ENCODE data around the gene FAM9C.

FAM9C gene

DNA sequence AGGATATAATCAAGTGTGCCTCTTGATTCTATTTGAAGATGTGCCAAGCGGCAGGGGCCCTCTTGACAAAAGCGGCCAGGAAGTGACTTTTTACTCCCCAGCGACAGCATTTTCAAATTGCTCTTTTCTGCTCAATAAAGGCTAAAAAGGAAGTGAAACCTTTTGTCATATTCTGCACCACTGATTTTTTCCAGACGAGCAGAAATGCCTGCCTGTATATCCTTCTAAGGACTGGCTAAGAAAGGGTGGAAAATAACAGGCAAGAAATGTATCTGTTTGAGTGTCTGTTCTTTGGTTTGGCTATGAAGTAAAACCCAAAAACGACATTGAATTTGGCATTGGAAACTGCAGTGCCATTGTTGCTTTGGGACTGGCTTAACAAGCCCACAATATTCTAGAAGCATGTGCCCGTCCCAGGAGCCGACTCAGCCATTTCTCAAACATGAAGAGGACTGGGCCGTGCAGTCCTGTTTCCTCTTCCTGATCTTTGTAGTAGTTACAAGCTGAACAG is 44.1 kb downstream of the FAM9C start:
- Mint-ChIP-seq H3K27me3 (no peaks in the 10 kb centered on the region), H3K4me3 (no peak overlapping the region), H3K9me3 (no peaks in the 10 kb centered on the region), H3K27ac (peak overlapping the region; percentile 85), H3K36me3 (ENCODE audit: low read depth) (no peaks in the 10 kb centered on the region), H3K4me1 (ENCODE audit: low read depth) (peaks cover 30% of the 10 kb centered on the region)
- intact Hi-C loops (cut with micrococcal nuclease) = loop anchor here (2.0 to 10.0 kb wide), 2 partner anchors 14 to 84 kb away; no protein-coding TSS in a partner anchor

DNA sequence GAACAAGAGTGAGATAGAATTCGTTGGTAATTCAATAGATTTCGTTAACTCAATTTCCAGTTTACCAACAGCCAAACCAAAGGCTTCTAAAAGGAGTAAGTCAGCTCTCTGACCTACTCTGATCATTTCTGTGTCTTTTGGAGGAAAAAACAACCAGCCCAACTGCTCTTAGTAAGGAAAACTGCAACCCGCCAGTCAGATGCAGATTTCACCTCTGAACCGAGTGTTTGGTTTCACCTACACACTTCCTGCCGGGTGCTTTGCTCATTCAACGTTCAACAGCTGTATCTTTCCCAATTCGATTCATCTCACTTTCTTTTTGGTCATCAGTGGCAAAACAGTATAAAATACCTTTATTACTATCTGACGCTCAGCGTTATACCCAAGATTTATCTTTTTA is 45.0 kb downstream of the FAM9C start:
- no peaks in the 10 kb centered on the region for H3K9me3 Mint-ChIP-seq
- H3K27ac Mint-ChIP-seq = peak overlapping the region; percentile 85
- peaks cover 30% of the 10 kb centered on the region for H3K4me1 Mint-ChIP-seq (ENCODE audit: low read depth)
- no peak overlapping the region for H3K4me3 Mint-ChIP-seq
- H3K27me3 Mint-ChIP-seq = no peaks in the 10 kb centered on the region
- intact Hi-C loops (cut with micrococcal nuclease) = loop anchor here (2.0 kb wide), 1 partner anchor 21 kb away; no protein-coding TSS in a partner anchor
- H3K36me3 Mint-ChIP-seq (ENCODE audit: low read depth) = no peaks in the 10 kb centered on the region

DNA sequence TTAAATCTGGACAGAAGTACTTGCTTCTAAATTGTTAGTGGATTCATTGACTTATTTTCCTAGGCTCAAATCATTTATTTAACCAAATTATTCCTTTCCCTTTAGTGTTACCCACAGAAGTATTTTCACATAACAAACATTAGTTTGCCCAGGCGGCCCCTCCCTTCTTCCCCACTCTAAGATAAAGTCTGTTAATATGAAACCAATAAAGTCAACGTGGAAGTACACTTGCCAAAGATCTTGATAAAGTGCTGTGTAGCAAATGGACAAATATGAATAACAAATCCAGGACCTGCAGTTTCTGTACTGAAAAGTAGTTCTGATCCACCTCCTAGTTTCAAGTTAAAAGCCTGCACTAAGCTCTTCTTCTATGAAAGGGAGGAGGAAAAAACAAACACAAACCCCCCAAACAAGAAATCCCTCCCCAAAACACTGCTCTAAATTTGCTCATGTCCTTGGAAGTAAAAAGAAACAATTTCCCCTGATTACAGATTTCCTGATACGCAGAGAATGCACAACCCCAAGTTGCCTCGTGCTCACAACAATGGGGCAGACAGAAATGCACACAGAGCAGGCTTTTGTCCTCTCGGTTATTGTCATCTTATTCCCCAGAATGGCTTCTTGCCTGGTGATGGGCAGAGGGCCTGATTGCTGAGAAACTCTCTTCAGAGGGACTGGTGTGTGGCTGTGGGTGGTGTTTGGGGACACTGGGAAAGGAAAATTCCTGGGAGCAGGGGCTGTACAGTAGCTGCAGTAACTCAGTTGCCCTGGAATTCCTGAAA is 46.3 kb downstream of the FAM9C start:
- intact Hi-C loops (cut with micrococcal nuclease) = loop anchor here (2.0 kb wide), 1 partner anchor 19 kb away; no protein-coding TSS in a partner anchor
- Mint-ChIP-seq H3K9me3 (no peaks in the 10 kb centered on the region), H3K4me1 (ENCODE audit: low read depth) (peaks cover 30% of the 10 kb centered on the region), H3K36me3 (ENCODE audit: low read depth) (no peaks in the 10 kb centered on the region), H3K4me3 (no peak overlapping the region), H3K27ac (peak overlapping the region; percentile 68), H3K27me3 (no peaks in the 10 kb centered on the region)

DNA sequence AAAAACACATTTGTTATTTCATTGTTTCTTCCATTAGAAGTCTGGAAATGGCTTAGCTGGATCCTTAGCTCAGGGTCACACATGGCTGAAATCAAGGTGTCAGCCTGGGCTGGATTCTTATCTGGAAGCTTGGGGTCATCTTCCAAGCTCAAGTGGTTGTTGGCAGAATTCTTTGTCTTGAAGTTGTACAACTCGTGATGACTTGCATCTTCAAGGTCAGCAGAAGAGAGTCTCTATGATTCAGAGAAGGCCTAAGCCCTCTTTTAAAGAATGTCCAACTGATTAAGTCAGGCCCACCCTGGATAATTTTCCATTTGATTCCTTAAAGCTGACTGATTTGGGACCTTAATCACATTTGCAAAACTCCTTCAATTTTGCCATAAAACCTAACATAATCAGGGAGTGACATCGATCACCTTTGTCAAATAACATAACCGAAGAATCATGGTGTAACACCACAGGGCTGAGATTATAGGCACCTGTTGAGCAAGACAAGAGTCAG is 47.4 kb downstream of the FAM9C start:
- H3K9me3 Mint-ChIP-seq = no peaks in the 10 kb centered on the region
- no peaks in the 10 kb centered on the region for H3K36me3 Mint-ChIP-seq (ENCODE audit: low read depth)
- H3K27me3 Mint-ChIP-seq = no peaks in the 10 kb centered on the region
- no peak overlapping the region for H3K4me3 Mint-ChIP-seq
- intact Hi-C loops (cut with micrococcal nuclease) = no loop called here
- no peak overlapping the region for H3K27ac Mint-ChIP-seq
- H3K4me1 Mint-ChIP-seq (ENCODE audit: low read depth) = peaks cover 31% of the 10 kb centered on the region

DNA sequence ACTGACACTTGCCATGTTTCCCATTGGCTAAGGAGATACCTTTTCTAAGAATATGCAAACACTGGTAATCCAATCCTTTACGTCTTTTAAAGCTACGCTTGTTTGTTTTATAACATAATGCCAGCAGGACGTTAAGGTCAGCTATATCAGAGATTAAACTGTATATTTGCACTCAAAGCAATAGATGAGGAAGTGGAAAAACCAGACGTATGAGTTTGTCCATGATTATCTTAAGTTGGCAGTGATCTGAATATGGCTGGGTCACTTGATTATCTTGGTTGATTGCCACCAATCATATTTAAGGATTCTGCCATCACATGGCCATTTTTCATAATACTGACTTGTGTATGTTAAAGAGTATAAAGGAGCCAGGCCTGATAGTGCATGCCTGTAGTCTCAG is 50.1 kb downstream of the FAM9C start:
- H3K27me3 Mint-ChIP-seq = no peaks in the 10 kb centered on the region
- peaks cover 24% of the 10 kb centered on the region for H3K4me1 Mint-ChIP-seq (ENCODE audit: low read depth)
- no peaks in the 10 kb centered on the region for H3K9me3 Mint-ChIP-seq
- H3K27ac Mint-ChIP-seq = no peak overlapping the region
- no peak overlapping the region for H3K4me3 Mint-ChIP-seq
- H3K36me3 Mint-ChIP-seq (ENCODE audit: low read depth) = no peaks in the 10 kb centered on the region
- intact Hi-C loops (cut with micrococcal nuclease) = no loop called here

DNA sequence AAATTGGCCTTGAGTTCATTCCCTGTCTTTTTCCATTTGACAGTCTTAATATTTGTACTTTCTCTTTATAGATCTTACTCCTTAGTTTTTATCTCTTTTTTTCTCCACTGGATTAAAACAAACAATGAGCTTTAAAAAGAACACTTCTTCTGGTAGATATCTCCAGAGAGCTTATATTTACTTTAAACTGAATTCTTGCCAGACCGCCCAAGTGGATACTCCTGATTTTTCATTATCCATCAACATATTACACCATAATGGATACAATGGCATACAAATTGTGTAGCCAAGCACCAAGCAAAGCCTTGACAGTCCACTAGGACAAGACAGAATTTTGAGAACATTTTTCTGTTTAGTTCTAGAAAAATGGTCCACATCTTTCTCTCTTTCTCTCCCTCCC is 50.6 kb downstream of the FAM9C start:
- H3K4me3 Mint-ChIP-seq = no peak overlapping the region
- H3K4me1 Mint-ChIP-seq (ENCODE audit: low read depth) = peaks cover 24% of the 10 kb centered on the region
- no peak overlapping the region for H3K27ac Mint-ChIP-seq
- H3K27me3 Mint-ChIP-seq = no peaks in the 10 kb centered on the region
- intact Hi-C loops (cut with micrococcal nuclease) = no loop called here
- H3K9me3 Mint-ChIP-seq = no peaks in the 10 kb centered on the region
- no peaks in the 10 kb centered on the region for H3K36me3 Mint-ChIP-seq (ENCODE audit: low read depth)

DNA sequence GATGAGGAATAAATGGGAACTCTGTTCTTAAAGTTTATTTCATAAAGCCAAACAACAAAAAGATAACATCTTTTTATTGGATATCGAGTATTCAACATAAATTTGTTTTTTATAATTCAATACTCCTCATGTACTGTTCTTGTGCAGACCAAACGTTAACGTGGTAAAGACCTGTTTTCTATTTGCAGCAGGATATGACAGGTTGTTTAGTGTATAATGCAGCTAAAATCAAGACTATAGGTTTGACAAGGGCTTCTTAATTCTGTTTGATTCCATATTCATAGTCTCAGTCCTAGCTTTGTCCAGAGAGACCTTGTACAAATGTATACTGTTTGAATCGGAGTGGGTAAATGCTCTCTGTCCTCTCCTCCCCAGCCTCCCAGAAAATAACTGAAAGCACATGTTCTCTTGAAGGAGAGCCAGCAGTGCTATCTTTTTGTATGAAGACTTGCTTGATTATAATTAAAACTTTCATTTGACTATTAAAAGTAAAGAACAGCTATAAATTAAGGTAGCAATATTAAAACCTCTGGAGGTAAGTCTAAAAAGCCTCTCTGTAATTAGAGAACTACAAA is 51.8 kb downstream of the FAM9C start:
- no peak overlapping the region for H3K4me3 Mint-ChIP-seq
- H3K27ac Mint-ChIP-seq = no peak overlapping the region
- intact Hi-C loops (cut with micrococcal nuclease) = no loop called here
- no peaks in the 10 kb centered on the region for H3K27me3 Mint-ChIP-seq
- H3K4me1 Mint-ChIP-seq (ENCODE audit: low read depth) = peaks cover 13% of the 10 kb centered on the region
- no peaks in the 10 kb centered on the region for H3K36me3 Mint-ChIP-seq (ENCODE audit: low read depth)
- no peaks in the 10 kb centered on the region for H3K9me3 Mint-ChIP-seq

DNA sequence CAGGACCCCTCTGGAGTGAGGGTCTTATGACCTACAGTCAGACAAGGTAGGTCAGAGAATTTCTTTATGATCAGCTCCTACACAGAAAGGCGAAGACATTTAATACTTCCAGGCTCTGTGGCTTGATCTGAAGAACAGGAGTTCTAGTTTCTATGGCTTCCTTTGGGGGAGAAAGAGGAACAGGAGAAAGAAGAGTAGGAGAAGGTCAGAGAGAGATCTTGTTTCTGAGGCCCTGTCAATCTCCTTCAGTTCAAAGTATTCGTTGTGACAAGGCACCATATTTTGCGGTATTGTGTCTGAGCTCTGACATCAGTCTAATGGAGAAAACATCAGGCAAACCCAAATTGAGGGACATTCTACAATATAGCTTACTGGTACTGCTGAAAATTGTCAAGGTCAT is 52.8 kb downstream of the FAM9C start:
- no peaks in the 10 kb centered on the region for H3K36me3 Mint-ChIP-seq (ENCODE audit: low read depth)
- no peaks in the 10 kb centered on the region for H3K27me3 Mint-ChIP-seq
- intact Hi-C loops (cut with micrococcal nuclease) = no loop called here
- H3K9me3 Mint-ChIP-seq = no peaks in the 10 kb centered on the region
- no peak overlapping the region for H3K4me3 Mint-ChIP-seq
- H3K4me1 Mint-ChIP-seq (ENCODE audit: low read depth) = peaks cover 19% of the 10 kb centered on the region
- peak overlapping the region; percentile 88 for H3K27ac Mint-ChIP-seq

DNA sequence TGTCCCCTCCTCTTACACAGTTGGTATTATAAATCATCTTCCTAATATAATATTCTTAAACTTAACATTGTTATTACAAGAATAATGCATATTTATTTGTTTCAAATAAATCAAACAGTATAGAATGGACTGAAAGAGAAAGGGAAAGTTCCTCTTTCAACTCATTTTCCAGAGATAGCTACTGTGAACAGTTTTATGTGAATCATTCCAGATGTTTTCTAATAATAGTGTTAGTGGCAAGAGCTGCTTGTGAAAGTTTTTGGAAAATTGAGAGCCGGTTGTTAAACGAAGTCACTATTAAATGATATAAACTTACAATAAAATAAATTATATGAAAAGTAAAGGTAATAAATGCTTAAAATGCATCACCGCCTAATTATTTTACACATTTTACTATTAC is 55.0 kb downstream of the FAM9C start:
- Mint-ChIP-seq H3K27ac (no peak overlapping the region), H3K36me3 (ENCODE audit: low read depth) (no peaks in the 10 kb centered on the region), H3K27me3 (no peaks in the 10 kb centered on the region), H3K4me3 (no peak overlapping the region), H3K9me3 (no peaks in the 10 kb centered on the region), H3K4me1 (ENCODE audit: low read depth) (peaks cover 26% of the 10 kb centered on the region)
- intact Hi-C loops (cut with micrococcal nuclease) = no loop called here

DNA sequence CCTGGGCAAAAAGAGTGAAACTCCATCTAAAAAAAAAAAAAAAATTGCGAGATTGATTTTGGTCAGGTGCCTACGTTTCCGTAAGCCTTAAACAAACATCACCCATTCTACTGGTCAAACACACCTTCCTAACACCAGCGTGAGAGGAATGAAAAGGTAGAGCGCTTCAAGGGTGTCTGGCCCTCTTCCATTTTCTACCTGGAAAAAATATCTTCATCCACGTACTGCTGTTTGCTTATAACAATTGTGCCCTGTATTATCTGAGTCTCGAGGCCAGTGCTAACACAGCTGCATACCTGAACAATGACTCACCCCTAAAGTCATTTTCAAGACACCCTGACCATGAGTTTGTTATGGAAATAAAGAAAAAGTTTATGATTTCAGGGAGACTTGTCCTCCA is 55.6 kb downstream of the FAM9C start:
- no peak overlapping the region for H3K4me3 Mint-ChIP-seq
- H3K27ac Mint-ChIP-seq = no peak overlapping the region
- H3K36me3 Mint-ChIP-seq (ENCODE audit: low read depth) = no peaks in the 10 kb centered on the region
- H3K4me1 Mint-ChIP-seq (ENCODE audit: low read depth) = peaks cover 27% of the 10 kb centered on the region
- no peaks in the 10 kb centered on the region for H3K9me3 Mint-ChIP-seq
- intact Hi-C loops (cut with micrococcal nuclease) = no loop called here
- no peaks in the 10 kb centered on the region for H3K27me3 Mint-ChIP-seq

DNA sequence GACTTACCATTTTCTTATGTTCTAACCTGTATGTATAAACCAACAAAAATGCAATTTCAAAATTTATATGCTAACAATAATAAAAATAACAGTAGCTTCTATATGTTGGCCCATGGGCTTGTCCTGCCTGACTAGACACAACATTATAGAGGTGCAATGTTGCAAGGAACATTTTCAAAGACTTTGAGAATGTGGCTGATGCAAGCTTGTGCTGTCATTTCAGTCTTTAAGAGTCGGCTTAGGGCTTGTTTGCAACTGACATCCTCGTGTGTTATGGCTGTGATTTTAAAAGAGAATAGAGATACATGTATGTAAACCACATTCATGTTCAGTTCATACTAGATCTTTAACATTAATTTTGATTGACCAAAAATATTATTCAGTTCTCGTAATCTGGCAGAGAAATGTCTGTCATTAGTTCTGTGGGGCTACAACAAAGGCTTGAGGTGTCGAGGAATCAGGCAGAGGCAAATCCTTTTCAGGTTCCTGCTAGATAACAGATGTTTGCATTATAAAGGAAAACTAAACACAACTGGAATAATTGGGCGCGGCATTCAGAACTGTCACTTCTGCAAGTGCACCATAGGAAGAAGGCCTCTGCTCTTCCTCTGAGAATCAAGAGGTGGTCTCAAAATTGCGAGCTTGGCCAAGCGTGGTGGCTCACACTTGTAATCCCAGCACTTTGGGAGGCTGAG is 56.4 kb downstream of the FAM9C start:
- intact Hi-C loops (cut with micrococcal nuclease) = no loop called here

DNA sequence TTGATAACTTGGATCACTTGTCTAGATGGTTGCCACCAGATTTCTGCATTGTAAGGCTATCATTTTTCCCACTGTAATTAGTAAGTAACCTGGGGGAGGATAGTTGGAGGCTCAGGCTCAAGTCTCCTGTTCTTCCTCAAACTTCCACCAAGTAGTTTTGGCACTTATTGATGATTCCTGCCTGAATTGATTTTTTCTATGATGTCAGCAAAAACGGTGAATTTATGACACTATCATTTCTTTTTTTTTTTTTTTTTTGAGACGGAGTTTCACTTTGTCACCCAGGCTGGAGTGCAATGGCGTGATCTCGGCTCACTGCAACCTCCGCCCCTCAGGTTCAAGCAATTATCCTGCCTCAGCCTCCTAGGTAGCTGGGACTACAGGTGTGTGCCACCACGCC is 57.1 kb downstream of the FAM9C start:
- peaks cover 34% of the 10 kb centered on the region for H3K4me1 Mint-ChIP-seq (ENCODE audit: low read depth)

More for the DNA sequence above, 56.4 kb downstream of the FAM9C start:
- H3K4me3 Mint-ChIP-seq = no peak overlapping the region
- H3K36me3 Mint-ChIP-seq (ENCODE audit: low read depth) = no peaks in the 10 kb centered on the region
- peaks cover 34% of the 10 kb centered on the region for H3K4me1 Mint-ChIP-seq (ENCODE audit: low read depth)
- H3K27me3 Mint-ChIP-seq = no peaks in the 10 kb centered on the region
- H3K27ac Mint-ChIP-seq = no peak overlapping the region
- no peaks in the 10 kb centered on the region for H3K9me3 Mint-ChIP-seq

DNA sequence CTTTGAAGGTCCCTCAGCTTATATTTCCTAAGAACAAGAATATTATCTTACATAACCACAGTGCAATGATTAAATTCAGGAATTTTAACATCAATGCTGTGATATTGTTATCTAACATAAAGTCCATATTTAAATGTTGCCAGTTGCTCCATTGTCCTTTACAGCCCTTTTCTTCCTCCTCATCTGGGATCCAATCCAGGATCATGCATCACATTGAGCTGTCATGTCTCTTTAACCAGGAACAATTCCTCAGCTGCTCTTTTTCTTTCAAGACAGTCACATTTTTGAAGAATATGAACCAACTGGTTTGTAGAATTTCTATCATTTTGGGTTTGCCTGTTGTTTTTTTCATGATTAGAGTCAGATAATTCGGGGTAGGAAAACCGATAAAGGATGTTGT is 57.5 kb downstream of the FAM9C start:
- intact Hi-C loops (cut with micrococcal nuclease) = no loop called here
- H3K4me1 Mint-ChIP-seq (ENCODE audit: low read depth) = peaks cover 34% of the 10 kb centered on the region
- H3K4me3 Mint-ChIP-seq = no peak overlapping the region
- H3K9me3 Mint-ChIP-seq = no peaks in the 10 kb centered on the region
- peak overlapping the region; percentile 64 for H3K27ac Mint-ChIP-seq
- H3K27me3 Mint-ChIP-seq = no peaks in the 10 kb centered on the region
- no peaks in the 10 kb centered on the region for H3K36me3 Mint-ChIP-seq (ENCODE audit: low read depth)

More for the DNA sequence above, 57.1 kb downstream of the FAM9C start:
- no peaks in the 10 kb centered on the region for H3K9me3 Mint-ChIP-seq
- H3K27me3 Mint-ChIP-seq = no peaks in the 10 kb centered on the region
- intact Hi-C loops (cut with micrococcal nuclease) = no loop called here
- no peak overlapping the region for H3K4me3 Mint-ChIP-seq
- H3K36me3 Mint-ChIP-seq (ENCODE audit: low read depth) = no peaks in the 10 kb centered on the region
- peak overlapping the region; percentile 64 for H3K27ac Mint-ChIP-seq
